ENCODE measurements around the gene AAMDC.
"Not testable (repeated sequence)": the region's sequence is repeated elsewhere in the genome, so short reads cannot be mapped to it uniquely, and the experiment has no call there.

GRCh38 chr11:77890619-77891056 is 69.7 kb downstream of the AAMDC start:
- TF ChIP-seq CTCF, EP300 (IDR thresholded peaks at IDR 0.05): not testable (repeated sequence)
